Endothelial cell of hepatic sinusoid (primary cell): ENCODE data around the gene CRIP3.

Experiments
- in situ Hi-C: cut with HindIII; loops from 2 replicates; pipeline ENCODE4 v1.10.0; 2017; ENCODE audit warnings: low sequenced_read_pairs

The CRIP3 gene

DNA sequence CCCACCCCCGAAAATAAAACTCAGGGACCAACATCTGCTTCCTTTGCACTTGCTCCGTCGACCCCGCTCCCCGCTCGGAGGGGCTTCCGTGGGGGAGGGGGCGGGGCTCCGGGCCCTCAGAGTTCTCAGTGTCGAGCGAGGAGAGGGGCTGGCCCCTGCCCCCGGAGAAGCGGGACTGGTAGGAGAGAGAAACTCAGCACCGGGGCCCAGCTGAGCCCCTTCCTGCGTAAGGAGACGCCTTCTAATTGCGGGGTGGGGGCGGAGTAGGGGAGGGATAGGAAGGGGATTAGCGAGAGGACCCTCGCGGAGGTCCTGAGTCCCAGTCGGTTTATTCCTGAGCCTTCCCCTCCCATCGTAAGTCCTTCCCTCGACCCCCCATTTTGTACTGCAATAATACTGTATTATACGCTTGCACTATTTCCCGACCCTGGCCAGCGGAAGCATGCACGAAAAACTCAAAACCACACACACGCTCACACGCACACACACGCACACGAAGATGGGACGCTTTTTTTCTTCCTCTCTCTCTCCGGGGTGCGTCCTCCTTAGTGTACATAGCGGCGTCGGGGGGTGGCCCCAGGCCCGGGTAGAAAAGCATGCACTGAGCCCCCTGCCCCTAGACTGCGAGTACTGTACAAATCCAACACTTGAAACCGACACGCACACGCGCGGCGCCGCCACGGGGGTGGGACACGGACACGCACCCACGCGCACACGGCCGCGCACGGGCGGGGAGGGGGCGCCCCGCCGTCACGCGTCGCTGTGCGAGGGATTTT, 32.6 kb downstream of the CRIP3 start:
- in situ Hi-C loops, result no loop called here

GRCh38 chr6:43274916-43275597, 33.6 kb downstream of the CRIP3 start:
- in situ Hi-C loops, result no loop called here

DNA sequence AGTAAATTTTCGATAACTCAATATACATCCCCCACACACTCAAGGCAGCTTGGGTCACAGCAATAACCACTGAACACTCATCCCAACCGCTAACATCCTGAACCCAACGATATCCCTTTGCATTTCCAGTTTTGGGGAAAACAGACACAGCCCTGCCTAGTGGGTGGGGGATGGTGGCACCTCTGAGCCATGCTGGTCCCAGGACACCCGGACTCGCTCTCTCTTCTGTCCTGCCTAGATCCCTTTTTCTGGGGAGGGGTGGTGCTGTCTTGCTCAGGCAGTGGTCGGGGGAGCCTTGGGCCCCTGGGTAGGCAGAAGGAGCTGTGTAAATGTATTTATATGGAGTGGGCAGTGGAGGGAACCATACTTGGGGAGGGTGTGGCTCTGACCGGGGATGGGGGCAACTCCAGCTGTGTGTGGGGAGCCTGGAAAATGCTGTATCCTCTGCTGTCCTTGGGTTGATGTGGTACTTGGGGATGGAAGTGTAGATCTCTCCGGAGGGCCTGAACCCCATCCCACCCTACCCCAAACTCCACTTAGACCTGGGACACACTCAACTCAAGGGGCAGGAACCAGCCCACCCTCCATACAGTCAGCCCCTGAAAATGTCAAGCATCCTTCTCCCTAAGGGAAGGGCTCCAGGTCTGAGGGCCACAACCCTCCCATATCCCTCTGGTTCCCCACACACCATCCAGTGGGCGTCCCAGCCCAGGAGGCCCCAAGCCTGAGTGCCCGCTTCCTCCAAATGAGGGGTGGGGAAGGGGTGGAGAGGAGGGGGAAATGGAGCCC, 34.3 kb downstream of the CRIP3 start:
- in situ Hi-C loops, result no loop called here

GRCh38 chr6:43273707-43274106, 34.9 kb downstream of the CRIP3 start:
- in situ Hi-C loops, result no loop called here

- in situ Hi-C loops, result no loop called here
These were observed 36.7 kb downstream of the CRIP3 start for GRCh38 chr6:43271944-43272343.

DNA sequence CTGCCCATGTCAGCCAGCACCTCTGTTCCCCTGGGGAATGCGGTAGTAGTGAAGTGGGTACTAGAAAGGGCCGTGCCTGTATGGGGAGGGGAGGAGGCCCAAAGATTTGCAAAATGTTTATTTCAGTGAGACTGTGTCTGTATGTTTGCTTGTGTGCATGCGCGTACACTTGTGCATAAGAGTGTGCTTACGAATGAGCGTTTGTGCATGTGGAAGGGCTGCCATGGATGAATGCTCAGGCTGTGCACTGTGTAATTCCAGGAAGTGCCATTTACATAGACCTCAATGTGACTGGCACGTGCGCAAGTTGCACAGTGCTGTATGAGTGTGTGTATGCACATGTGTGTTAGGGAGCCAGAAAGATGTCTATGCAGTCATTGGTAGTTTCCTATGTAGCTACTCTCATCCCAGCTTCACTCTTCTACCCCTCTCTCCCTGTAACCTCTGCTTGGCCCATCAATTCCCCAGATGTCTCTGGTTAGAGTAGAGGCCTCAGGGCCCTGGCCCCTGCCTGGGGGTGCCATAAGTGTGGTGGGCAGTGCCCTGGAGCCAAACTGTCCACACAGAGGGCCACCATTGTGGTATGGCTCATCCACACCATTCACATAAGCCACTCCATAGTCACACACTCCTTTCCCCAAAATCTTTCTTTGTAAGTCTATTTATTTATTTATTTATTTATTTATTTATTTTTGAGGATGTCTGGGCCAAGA, 37.4 kb downstream of the CRIP3 start:
- in situ Hi-C loops, result no loop called here

GRCh38 chr6:43269273-43270007, 39.2 kb downstream of the CRIP3 start:
- in situ Hi-C loops, result no loop called here

- in situ Hi-C loops, result no loop called here
These were observed 39.8 kb downstream of the CRIP3 start for GRCh38 chr6:43268782-43269272.

- in situ Hi-C loops, result no loop called here
These were observed 40.3 kb downstream of the CRIP3 start for GRCh38 chr6:43268355-43268700.

DNA sequence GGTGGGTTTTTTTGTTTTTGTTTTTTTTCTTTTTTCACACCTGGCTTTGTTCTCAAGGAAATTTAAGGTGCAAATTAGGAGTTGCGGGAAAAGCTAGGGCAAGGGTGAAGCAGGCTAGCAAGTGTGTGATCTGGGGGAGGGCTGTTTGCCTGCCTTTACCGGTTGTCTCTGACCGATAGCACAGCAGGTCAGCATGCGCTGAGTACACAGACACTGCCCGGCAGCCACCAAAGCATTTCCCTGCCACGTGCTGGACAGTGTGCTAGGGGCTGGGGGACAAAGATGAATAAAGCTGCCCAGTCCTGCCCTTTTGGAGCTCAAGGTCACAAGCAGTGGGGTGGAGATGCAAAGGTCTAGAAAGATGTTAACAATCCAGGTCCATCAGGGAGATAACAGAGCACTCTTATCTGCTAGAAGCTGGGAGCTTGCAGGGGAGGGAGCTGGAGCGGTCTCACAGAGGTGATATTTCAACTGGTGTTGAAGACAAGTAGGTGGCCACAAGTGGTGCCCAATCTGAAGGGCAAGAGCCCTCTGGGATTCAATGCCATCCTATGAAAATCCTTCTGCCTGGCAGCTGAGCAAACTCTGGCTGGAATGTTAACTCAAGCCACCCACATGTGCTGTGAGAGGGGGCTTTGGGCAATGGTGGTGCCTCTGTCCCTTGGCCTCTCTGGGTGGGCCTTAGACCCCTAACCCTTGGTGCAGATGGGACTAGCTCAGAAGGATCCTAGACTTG, 40.8 kb downstream of the CRIP3 start:
- in situ Hi-C loops, result no loop called here

- in situ Hi-C loops, result no loop called here
These were observed 43.1 kb downstream of the CRIP3 start for GRCh38 chr6:43265564-43265963.

- in situ Hi-C loops, result loop anchor here (5.0 kb wide), 2 partner anchors 38 to 67 kb away; no protein-coding TSS in a partner anchor
These were observed 44.0 kb downstream of the CRIP3 start for GRCh38 chr6:43264599-43265145.

DNA sequence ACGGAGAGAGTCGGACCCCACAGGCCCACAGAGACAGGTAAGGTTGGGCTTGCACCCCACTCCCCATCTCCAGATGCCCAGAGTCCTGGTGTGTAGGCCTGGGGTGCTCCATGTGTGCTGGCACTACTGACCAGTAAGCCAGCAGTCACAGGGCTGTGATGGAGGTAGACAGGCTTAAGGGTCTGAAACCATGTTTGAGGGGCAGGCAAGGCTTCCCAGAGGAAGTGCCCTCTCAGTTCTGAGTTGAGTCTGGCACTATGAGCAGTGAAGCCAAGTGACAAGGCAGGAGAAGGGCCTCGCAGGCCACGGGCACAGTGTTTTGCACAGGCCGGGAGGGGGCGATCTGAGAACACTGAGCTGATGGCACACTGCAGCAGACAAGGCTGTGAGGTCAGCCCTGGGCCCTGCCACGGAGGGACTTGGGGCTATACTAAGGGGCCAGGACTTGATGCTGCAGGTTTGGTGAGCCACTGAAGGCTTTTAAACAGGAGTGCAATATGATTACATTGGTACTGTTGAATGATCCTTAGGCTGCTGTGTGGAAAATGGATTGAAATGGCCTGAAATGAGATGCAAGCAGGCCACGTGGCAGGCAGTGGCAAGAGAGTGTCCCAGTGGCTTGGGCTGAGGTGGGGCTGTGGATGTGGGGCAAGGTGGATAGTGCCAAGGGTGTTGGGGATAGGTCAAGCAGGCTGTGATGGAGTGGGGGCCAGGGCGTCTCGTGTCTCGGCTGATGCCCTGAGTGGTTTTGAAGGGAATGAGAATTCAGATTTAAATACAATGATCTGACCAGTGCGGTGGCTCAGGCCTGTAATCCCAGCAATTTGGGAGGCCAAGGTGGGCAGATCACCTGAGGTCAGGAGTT, 45.1 kb downstream of the CRIP3 start:
- in situ Hi-C loops, result loop anchor here (5.0 kb wide), 2 partner anchors 39 to 66 kb away; no protein-coding TSS in a partner anchor

- in situ Hi-C loops, result loop anchor here (5.0 kb wide), 2 partner anchors 39 to 66 kb away; no protein-coding TSS in a partner anchor
These were observed 45.8 kb downstream of the CRIP3 start for GRCh38 chr6:43262780-43263313.

- in situ Hi-C loops, result loop anchor here (5.0 kb wide), 2 partner anchors 40 to 65 kb away; no protein-coding TSS in a partner anchor
These were observed 46.4 kb downstream of the CRIP3 start for GRCh38 chr6:43262000-43262779.

- in situ Hi-C loops, result loop anchor here (5.0 kb wide), 2 partner anchors 41 to 64 kb away; no protein-coding TSS in a partner anchor
These were observed 47.4 kb downstream of the CRIP3 start for GRCh38 chr6:43261198-43261597.

- in situ Hi-C loops, result loop anchor here (5.0 kb wide), 2 partner anchors 42 to 63 kb away; no protein-coding TSS in a partner anchor
These were observed 47.8 kb downstream of the CRIP3 start for GRCh38 chr6:43260791-43261190.
